B cell (primary cell): ENCODE data around the gene SLC24A3.

Experiments
- EZH2 ChIP-seq: IDR thresholded peaks from 2 replicates; pipeline ENCODE4 v1.6.1; 2012; ENCODE audit warnings: borderline replicate concordance, low read depth, mild to moderate bottlenecking, moderate library complexity, low read length; ENCODE audit not compliant: insufficient read depth, poor library complexity, severe bottlenecking
- TF ChIP-seq, protein P1 (sequence below): fragments of 200-600 bp; IDR thresholded peaks from one replicate; pipeline ENCODE4 v1.8.0; 2022; ENCODE audit warnings: antibody characterized with exemption, mild to moderate bottlenecking

DNA sequence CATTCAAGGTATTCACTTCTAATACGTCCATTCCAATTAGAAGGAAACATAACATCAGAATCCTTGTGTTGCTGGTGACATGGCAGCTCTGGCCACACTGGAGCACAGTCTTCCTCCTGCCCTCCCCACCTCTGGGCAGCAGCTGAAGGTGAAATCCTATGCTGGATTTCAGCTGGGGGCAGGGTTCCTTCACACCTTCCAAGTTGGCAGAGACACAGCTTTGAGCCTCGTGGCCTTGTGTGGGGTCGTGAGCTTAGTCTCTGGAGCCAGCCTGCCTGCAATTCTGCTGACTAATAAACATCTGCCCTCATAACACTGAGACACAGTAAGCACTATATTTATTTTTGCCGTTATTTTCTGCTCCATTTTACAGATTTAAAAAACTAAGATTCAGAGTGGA lies 326.7 kb downstream of the SLC24A3 start:
- TF ChIP-seq, protein P1, sequence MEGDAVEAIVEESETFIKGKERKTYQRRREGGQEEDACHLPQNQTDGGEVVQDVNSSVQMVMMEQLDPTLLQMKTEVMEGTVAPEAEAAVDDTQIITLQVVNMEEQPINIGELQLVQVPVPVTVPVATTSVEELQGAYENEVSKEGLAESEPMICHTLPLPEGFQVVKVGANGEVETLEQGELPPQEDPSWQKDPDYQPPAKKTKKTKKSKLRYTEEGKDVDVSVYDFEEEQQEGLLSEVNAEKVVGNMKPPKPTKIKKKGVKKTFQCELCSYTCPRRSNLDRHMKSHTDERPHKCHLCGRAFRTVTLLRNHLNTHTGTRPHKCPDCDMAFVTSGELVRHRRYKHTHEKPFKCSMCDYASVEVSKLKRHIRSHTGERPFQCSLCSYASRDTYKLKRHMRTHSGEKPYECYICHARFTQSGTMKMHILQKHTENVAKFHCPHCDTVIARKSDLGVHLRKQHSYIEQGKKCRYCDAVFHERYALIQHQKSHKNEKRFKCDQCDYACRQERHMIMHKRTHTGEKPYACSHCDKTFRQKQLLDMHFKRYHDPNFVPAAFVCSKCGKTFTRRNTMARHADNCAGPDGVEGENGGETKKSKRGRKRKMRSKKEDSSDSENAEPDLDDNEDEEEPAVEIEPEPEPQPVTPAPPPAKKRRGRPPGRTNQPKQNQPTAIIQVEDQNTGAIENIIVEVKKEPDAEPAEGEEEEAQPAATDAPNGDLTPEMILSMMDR, result no peak
- no peak for TF ChIP-seq EZH2
